GM08714 (cell line): ENCODE results near the gene WDR73.

ENCODE experiments used
- H3K4me3 ChIP-seq: fragments of 200-500 bp; sonication (Bioruptor generic); 2 replicates; pipeline ENCODE4 v1.5.1; 2014; ENCODE audit warnings: mild to moderate bottlenecking, low read length, inconsistent platforms
- ZNF274 ChIP-seq: IDR thresholded peaks from 2 replicates; pipeline ENCODE4 v1.6.1; 2012; ENCODE audit warnings: mild to moderate bottlenecking, low read depth, low read length

Gene WDR73

GRCh38 chr15:84666373-84666772 lies 12.3 kb upstream of the WDR73 start:
- no peak for TF ChIP-seq ZNF274
- no peak overlapping the region for H3K4me3 ChIP-seq

- H3K4me3 ChIP-seq = no peak overlapping the region
- no peak for TF ChIP-seq ZNF274
These were observed 6.9 kb upstream of the WDR73 start for GRCh38 chr15:84661001-84661400.

GRCh38 chr15:84659904-84660781 lies 6.1 kb upstream of the WDR73 start:
- no peak overlapping the region for H3K4me3 ChIP-seq
- no peak for TF ChIP-seq ZNF274

- no peak for TF ChIP-seq ZNF274
- peak overlapping the region; percentile 52; the same call in 1 of the 2 replicates for H3K4me3 ChIP-seq
These were observed 4.8 kb upstream of the WDR73 start for GRCh38 chr15:84658788-84659411.

GRCh38 chr15:84658080-84658787 lies 4.2 kb upstream of the WDR73 start, which contains the start of gene NMB:
Gene NMB (minus strand): TSS chr15:84658199. CDS start chr15:84658152, 47 bp downstream.
- TF ChIP-seq ZNF274 = no peak
- H3K4me3 ChIP-seq = peak within 1 kb of the TSS; percentile 52; the same call in 1 of the 2 replicates

GRCh38 chr15:84657748-84658079 lies 3.6 kb upstream of the WDR73 start:
- TF ChIP-seq ZNF274 = no peak
- peak overlapping the region; percentile 48; the same call in 1 of the 2 replicates for H3K4me3 ChIP-seq

- no peak for TF ChIP-seq ZNF274
- H3K4me3 ChIP-seq = no peak overlapping the region
These were observed 2.9 kb upstream of the WDR73 start for GRCh38 chr15:84656972-84657371.

- TF ChIP-seq ZNF274 = no peak
- H3K4me3 ChIP-seq = peak overlapping the region; percentile 92
These were observed 788 bp upstream of the WDR73 start for GRCh38 chr15:84654689-84655453.

- peak overlapping the region; percentile 92 for H3K4me3 ChIP-seq
- TF ChIP-seq ZNF274 = no peak
These were observed 536 bp downstream of the WDR73 start for GRCh38 chr15:84653584-84653909.

- TF ChIP-seq ZNF274 = no peak
- H3K4me3 ChIP-seq = no peak overlapping the region
These were observed 4.4 kb downstream of the WDR73 start for GRCh38 chr15:84649706-84650105.

- TF ChIP-seq ZNF274 = no peak
- H3K4me3 ChIP-seq = no peak overlapping the region
These were observed 5.5 kb downstream of the WDR73 start for GRCh38 chr15:84648539-84648938.

- no peak for TF ChIP-seq ZNF274
- no peak overlapping the region for H3K4me3 ChIP-seq
These were observed 6.4 kb downstream of the WDR73 start for GRCh38 chr15:84647726-84648125.

GRCh38 chr15:84645997-84646396 lies 8.1 kb downstream of the WDR73 start:
- no peak overlapping the region for H3K4me3 ChIP-seq
- no peak for TF ChIP-seq ZNF274

GRCh38 chr15:84645496-84645895 lies 8.6 kb downstream of the WDR73 start:
- no peak overlapping the region for H3K4me3 ChIP-seq
- TF ChIP-seq ZNF274 = no peak
